Stimulated activated CD8-positive, alpha-beta memory T cell treated with anti-CD3 and anti-CD28 coated beads, Interleukin-15, amount 100 ng/mL, for 1 hour (primary cell): Measurements from ENCODE around the gene CCL4.

Experiments
- DNase-seq: peaks from one replicate; pipeline ENCODE4 v3.0.0-alpha.2; 2020; ENCODE audit warnings: low read depth

The CCL4 gene

GRCh38 chr17:36144981-36145729 is 41.5 kb downstream of the CCL4 start:
- no peak for DNase-seq

GRCh38 chr17:36147601-36148000 is 44.0 kb downstream of the CCL4 start:
- no peak for DNase-seq

GRCh38 chr17:36148559-36149295 is 45.1 kb downstream of the CCL4 start:
- DNase-seq: peak; percentile 34

GRCh38 chr17:36149296-36149820 is 45.7 kb downstream of the CCL4 start:
- DNase-seq: no peak

- DNase-seq: no peak
Measured at GRCh38 chr17:36151891-36152638, 48.4 kb downstream of the CCL4 start.

GRCh38 chr17:36152639-36153120 is 49.1 kb downstream of the CCL4 start:
- no peak for DNase-seq

- DNase-seq: no peak
Measured at GRCh38 chr17:36153895-36154610, 50.4 kb downstream of the CCL4 start.
